H1 (cell line): ENCODE data around the gene MAMSTR.

Experiments
- ATF3 ChIP-seq: IDR thresholded peaks from 2 replicates; pipeline ENCODE4 v1.6.1; 2011; ENCODE audit warnings: low read depth, mild to moderate bottlenecking, low read length; ENCODE audit not compliant: insufficient read depth
- RNF2 ChIP-seq: fragments of 200-900, 300-1000 bp; sonication (generic); IDR thresholded peaks from 2 replicates; pipeline ENCODE4 v1.7.1; 2016; ENCODE audit warnings: borderline replicate concordance, low read depth, mild to moderate bottlenecking, antibody characterized with exemption, low read length; ENCODE audit not compliant: poor library complexity, severe bottlenecking; ENCODE audit errors: missing control alignments
- SIN3A ChIP-seq, 2 experiments: IDR thresholded peaks in 1 of 2; conservative IDR thresholded peaks in 1 of 2; 2 replicates each; pipeline ENCODE4 v1.6.1; 2011 to 2012; ENCODE audit warnings: low read length in 2 of 2, improper control_type of control experiment in 1 of 2, low read depth in 1 of 2, mild to moderate bottlenecking in 1 of 2
- YY1 ChIP-seq: IDR thresholded peaks from 2 replicates; pipeline ENCODE4 v1.6.1; 2011; ENCODE audit warnings: low read depth, mild to moderate bottlenecking, low read length

GRCh38 chr19:48665786-48666185 is 53.7 kb downstream of the MAMSTR start:
- TF ChIP-seq ATF3 (no peak), SIN3A (conservative IDR thresholded peaks at IDR 0.05 in 1 of 2, IDR thresholded peaks at IDR 0.05 in 1 of 2; ENCODE audit: low read depth in 1 of 2, low read length in 2 of 2) (no peak), RNF2 (no peak), YY1 (no peak)
